Cardiac muscle cell (in vitro differentiated cells and primary cell): ENCODE measurements around the gene TWIST2. TPM values are rescaled to one million over a fixed set of nuclear protein-coding genes. Genes with fewer than 3 reads are reported as not detected.

ENCODE experiments used
- DNase-seq, 2 donors: peaks; one replicate each; pipeline versions ENCODE4 v3.0.0 to v3.0.0-alpha.2; 2010 to 2017; ENCODE audit warnings: low read depth in 1 of 2, low spot score in 1 of 2
- H3K27ac ChIP-seq: fragments of 200-600 bp; sonication (generic); 2 replicates; pipeline ENCODE4 v1.5.1; 2016
- H3K27me3 ChIP-seq: fragments of 200-600 bp; sonication (generic); 2 replicates; pipeline ENCODE4 v1.6.0; 2016; ENCODE audit warnings: control low read depth
- H3K36me3 ChIP-seq: fragments of 200-600 bp; sonication (generic); 2 replicates; pipeline ENCODE4 v1.5.1; 2016; ENCODE audit warnings: control low read depth
- H3K4me1 ChIP-seq: fragments of 200-600 bp; sonication (generic); 2 replicates; pipeline ENCODE4 v1.8.1; 2017; ENCODE audit warnings: low read depth, mild to moderate bottlenecking, mixed run types
- H3K4me3 ChIP-seq: fragments of 200-600 bp; sonication (generic); 2 replicates; pipeline ENCODE4 v1.5.1; 2016; ENCODE audit warnings: mild to moderate bottlenecking
- H3K9me3 ChIP-seq: fragments of 200-600 bp; sonication (generic); 2 replicates; pipeline ENCODE4 v1.5.1; 2017; ENCODE audit warnings: low read depth, mild to moderate bottlenecking, control low read depth
- CTCF ChIP-seq: IDR thresholded peaks from 2 replicates; pipeline ENCODE4 v1.5.1; 2012; ENCODE audit warnings: low read depth, mild to moderate bottlenecking, low read length
- polyA plus RNA-seq: library from polyadenylated mRNA; unstranded; fragments of >200 nt; fragmentation: Nextera tagmentation; extraction: Ambion mirVana; gene quantifications from 2 replicates; pipeline ENCODE4 v1.2.1, GENCODE V29; 2016
- total RNA-seq: library from RNA; depleted of rRNA; stranded (reverse); fragments of >200 nt; gene quantifications from 2 replicates; pipeline ENCODE4 v1.2.3, GENCODE V29; 2016

TWIST2 gene
- total and polyA plus RNA-seq, 2 experiments from 2014 or later, result not detected

GRCh38 chr2:238854246-238854645 lies 6.4 kb downstream of the TWIST2 start:
- Histone ChIP-seq H3K27me3 (no peaks in the 10 kb centered on the region), H3K36me3 (no peaks in the 10 kb centered on the region), H3K4me1 (no peaks in the 10 kb centered on the region), H3K27ac (no peak overlapping the region), H3K4me3 (no peak overlapping the region), H3K9me3 (no peaks in the 10 kb centered on the region)
- no peak for DNase-seq
- no peak for TF ChIP-seq CTCF

- no peak for TF ChIP-seq CTCF
- H3K4me3 ChIP-seq, result no peak overlapping the region
- no peaks in the 10 kb centered on the region for H3K9me3 ChIP-seq
- no peak overlapping the region for H3K27ac ChIP-seq
- no peak for DNase-seq
- no peaks in the 10 kb centered on the region for H3K27me3 ChIP-seq
- H3K4me1 ChIP-seq, result no peaks in the 10 kb centered on the region
- H3K36me3 ChIP-seq, result no peaks in the 10 kb centered on the region
These were observed 6.9 kb downstream of the TWIST2 start for GRCh38 chr2:238854699-238855229.

- no peaks in the 10 kb centered on the region for H3K27me3 ChIP-seq
- no peak for DNase-seq
- no peak for TF ChIP-seq CTCF
These were observed 7.4 kb downstream of the TWIST2 start for GRCh38 chr2:238855299-238855698.

GRCh38 chr2:238855891-238856580 lies 8.2 kb downstream of the TWIST2 start:
- Histone ChIP-seq H3K4me3 (no peak overlapping the region), H3K36me3 (no peaks in the 10 kb centered on the region), H3K4me1 (no peaks in the 10 kb centered on the region), H3K27ac (no peak overlapping the region), H3K27me3 (no peaks in the 10 kb centered on the region), H3K9me3 (no peaks in the 10 kb centered on the region)
- no peak for DNase-seq
- no peak for TF ChIP-seq CTCF

More at GRCh38 chr2:238855299-238855698, 7.4 kb downstream of the TWIST2 start:
- Histone ChIP-seq H3K27ac (no peak overlapping the region), H3K4me1 (no peaks in the 10 kb centered on the region), H3K9me3 (no peaks in the 10 kb centered on the region), H3K4me3 (no peak overlapping the region), H3K36me3 (no peaks in the 10 kb centered on the region)

GRCh38 chr2:238856713-238857567 lies 9.1 kb downstream of the TWIST2 start:
- no peak overlapping the region for H3K4me3 ChIP-seq
- no peak overlapping the region for H3K27ac ChIP-seq
- no peaks in the 10 kb centered on the region for H3K36me3 ChIP-seq
- H3K27me3 ChIP-seq, result no peaks in the 10 kb centered on the region
- H3K9me3 ChIP-seq, result no peaks in the 10 kb centered on the region
- no peaks in the 10 kb centered on the region for H3K4me1 ChIP-seq
- no peak for DNase-seq
- TF ChIP-seq CTCF, result no peak
